Measurements from ENCODE around the gene ENSA. TPM values are rescaled to one million over a fixed set of nuclear protein-coding genes. Genes with fewer than 3 reads are reported as not detected.
"Not testable (repeated sequence)": the region's sequence is repeated elsewhere in the genome, so short reads cannot be mapped to it uniquely, and the experiment has no call there.

The ENSA gene, protein sequence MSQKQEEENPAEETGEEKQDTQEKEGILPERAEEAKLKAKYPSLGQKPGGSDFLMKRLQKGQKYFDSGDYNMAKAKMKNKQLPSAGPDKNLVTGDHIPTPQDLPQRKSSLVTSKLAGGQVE
- 152 and 244 TPM in 2 replicates for total RNA-seq

DNA sequence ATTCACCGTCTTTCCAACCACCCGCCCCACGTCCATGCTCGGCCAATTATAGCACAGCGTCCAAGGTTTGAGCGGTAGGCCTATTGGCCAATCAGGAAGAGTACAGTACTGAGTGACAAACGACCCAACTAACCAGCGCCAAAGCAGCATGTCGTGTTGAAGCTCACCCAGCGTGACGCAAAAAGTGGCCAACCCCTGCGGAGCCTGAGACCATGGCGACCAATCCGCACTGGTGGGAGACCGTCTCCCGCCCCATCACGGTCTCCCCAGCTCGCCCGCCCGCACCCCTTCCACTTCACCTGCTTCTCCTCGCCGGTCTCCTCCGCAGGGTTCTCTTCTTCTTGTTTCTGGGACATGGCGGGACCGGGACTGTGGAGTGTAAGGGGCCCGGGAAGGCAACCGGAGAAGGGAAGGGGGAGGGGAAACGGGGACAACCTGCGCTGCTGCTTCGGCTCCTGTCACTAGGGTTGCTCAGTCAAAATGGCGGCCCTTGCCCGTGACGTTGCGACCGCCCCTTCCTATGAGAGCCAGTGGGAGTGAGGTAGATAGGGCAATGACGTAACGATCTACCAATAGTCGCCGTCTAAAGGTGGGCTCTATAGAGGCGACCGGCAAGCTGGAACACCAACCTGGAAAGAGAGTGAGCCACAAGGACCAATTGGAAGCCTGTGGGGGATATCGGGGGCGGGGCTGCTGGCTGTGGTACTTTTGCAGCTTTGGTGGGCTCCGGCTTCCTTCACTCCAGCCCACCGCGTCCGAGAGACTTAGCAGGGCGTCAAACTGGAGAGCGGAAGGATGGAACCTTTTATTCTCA, at the start of gene ENSA:
TSS of gene ENSA (minus strand) at position 498 of the 814 bp plus-strand sequence. CDS start at position 356, 142 bp downstream.
- DNase-seq (ENCODE audit: extremely low read depth, low read depth, low spot score), result peak; percentile 97

DNA sequence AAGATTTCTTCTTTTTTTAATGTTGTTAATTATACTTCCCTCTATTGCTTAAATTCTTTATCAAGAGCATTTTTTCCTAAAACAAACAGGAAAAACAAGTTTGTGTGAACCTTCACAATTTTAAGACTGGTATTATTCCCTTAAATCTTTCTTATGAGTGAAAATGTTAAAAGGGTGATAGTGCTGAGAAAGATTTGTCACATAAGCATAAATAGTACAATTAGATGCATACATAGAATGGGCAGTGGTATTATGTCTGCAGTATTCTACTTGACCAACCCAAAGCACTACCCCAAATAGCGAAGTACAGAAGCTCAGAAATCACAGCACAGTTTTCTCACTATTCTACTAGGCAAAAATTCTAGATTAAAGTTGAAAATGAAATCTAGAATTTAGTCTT, 49.6 kb upstream of the ENSA start:
- no peak for DNase-seq (ENCODE audit: extremely low read depth, low read depth, low spot score)

DNA sequence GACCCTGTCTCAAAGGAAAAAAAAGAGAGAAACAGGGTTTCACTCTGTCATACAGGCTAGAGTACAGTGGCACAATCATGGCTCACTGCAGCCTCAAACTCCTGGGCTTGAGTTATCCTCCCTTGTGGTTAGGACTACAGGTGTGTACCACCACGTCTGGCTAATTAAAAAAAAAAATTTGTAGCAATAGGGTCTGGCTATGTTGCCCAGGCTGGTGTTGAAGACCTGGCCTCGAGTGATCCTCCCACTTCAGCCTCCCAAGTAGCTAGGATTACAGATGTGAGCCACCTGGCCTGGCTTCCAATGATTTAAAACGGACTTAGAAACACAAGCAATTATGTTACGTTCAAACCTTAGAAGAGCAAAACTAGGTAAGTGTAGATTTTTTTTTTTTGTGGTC, 45.5 kb upstream of the ENSA start:
- no peak for DNase-seq (ENCODE audit: extremely low read depth, low read depth, low spot score)

DNA sequence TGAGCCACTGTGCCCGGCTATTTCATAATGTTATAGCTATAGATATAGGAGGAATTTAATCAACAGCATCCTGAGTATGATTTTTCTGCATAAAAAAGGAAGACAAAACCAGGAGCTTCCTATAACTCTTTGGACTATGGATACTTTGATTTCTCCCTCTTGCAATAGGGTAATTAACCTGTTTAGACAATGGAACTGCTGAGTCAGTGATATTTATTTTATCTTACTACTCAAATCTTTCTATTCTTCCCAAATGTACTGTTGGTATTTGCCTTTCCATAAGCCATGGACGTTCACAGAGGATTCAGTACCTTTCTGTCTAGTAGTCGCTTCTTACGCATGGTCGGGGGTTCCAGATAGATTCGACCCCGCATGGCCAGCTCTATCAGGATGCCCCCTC, 33.9 kb upstream of the ENSA start:
- no peak for DNase-seq (ENCODE audit: extremely low read depth, low read depth, low spot score)

DNA sequence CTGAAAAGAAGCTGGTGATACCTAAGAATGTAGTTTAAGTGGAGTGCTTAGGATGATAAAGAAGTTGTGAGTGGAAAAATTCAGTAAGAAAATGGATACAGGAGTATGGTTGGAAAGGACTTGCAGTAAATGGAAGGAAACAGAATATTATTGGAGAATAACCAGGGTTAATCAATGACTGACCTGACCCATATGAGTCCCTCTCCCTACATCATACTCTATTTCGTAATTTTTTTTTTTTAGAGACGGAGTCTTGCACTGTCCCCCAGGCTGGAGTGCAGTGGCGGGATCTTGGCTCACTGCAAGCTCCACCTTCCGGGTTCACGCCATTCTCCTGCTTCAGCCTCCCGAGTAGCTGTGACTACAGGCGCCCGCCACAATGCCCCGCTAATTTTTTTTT, 33.4 kb upstream of the ENSA start:
- DNase-seq (ENCODE audit: extremely low read depth, low read depth, low spot score), result no peak

DNA sequence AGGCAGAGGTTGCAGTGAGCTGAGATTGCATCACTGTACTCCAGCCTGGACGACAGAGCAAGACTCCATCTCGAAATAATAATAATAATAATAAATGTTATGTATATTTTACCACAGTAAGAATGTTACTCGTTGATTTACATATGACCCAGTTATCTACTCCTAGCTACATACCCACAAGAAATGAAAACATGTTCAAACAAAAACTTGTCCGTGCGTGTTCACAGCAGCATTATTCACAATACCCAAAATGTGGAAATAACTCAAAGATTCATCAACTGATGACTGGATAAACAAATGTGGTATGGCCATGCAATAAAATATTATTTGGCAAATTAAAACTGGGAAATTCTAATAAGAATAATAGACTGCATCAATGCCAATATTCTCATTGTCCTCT, 31.7 kb upstream of the ENSA start:
- DNase-seq (ENCODE audit: extremely low read depth, low read depth, low spot score), result no peak

DNA sequence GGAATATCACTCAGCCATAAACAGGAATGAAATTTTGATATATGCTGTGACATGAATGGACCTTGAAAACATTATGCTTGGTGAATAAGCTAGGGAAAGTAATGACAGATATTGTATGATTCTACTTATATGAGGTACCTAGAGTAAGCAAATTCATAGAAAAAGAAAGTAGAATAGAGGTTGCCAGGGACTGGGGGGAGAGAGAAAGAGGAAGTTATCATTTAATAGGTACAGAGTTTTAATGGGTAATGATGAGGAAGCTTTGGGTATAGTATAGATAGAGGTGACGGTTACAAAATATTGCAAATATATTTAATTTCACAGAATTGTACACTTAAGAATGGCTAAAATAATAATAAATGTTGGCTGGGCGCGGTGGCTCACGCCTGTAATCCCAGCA, 31.2 kb upstream of the ENSA start:
- DNase-seq (ENCODE audit: extremely low read depth, low read depth, low spot score), result no peak

DNA sequence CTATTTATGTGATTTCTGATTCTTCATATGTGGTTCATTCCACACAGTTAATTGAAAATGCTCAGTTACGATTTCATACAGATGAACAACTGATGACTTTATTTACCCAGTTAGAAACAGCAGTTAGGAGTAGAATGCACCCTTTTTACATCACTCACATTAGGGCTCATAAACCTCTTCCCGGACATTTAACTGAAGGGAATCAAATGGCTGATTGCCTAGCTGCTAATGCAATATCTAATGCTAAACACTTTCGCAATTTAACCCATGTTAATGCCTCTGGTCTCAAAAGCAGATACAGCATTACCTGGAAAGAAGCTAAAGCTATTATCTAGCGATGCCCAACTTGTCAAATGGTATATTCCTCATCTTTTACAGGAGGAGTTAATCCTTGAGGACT, 27.7 kb upstream of the ENSA start:
- DNase-seq (ENCODE audit: extremely low read depth, low read depth, low spot score), result not testable (repeated sequence)

DNA sequence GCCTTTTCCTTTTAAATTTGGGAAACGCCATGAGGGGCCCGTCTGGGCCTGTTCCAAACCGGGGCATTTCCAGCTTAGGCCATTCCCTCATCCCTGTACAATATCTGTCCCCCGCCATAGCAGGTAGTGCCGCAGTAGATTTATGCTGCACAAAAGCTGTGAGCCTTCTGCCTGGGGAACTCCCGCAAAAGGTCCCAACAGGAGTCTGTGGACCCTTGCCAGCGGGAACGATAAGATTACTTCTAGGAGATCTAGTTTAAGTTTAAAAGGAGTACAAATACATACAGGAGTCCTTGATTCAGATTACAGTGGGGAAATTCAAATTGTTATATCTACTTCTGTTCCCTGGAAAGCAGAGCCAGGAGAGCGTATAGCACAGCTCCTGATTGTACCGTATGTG, 25.2 kb upstream of the ENSA start:
- DNase-seq (ENCODE audit: extremely low read depth, low read depth, low spot score), result not testable (repeated sequence)

DNA sequence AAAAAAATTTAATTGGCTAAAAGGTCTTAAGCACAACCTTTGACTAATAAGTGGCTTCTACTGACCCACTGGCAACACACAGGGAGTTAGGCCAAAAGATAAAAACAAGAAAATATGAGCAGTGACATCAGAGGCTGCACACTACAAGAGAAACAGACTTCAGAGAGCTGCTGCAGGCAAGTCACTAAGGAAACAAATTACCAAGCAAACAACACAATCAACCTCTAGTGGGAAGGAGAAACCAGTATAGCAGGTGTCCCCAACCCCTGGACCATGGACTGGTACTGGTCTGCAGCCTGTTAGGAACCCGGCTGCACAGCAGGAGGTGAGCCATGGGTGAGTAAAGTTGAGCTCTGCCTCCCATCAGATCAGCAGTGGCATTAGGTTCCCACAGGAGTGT, 20.8 kb upstream of the ENSA start:
- DNase-seq (ENCODE audit: extremely low read depth, low read depth, low spot score), result no peak

DNA sequence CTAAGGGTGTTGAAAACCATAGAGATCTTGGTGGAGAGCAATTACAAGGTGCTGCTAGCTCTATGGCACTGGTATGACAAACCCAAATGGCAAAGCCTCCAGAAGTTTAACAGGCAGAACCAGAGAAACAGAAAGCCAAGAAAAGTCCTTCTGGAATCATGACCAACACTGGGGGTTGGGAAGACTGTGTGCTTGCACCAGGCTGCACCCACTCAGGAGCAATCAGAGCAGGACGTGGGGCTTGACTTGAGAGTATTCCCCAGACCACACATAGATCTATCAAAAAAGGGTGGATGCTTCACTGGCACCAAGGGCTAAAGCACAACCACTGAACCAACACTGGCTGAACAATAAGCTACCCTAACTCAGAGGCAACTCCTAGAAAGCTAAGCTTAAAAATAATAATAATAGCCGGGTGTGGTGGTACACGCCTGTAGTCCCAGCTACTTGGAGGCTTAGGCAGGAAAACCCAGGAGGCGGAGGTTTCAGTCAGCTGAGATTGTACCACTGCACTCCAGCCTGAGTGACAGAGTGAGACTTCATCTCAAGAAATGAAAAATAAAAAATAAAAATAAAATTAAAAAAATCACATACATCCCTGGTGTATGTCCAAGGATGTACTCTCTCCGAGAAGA, 20.1 kb upstream of the ENSA start:
- DNase-seq (ENCODE audit: extremely low read depth, low read depth, low spot score), result no peak

DNA sequence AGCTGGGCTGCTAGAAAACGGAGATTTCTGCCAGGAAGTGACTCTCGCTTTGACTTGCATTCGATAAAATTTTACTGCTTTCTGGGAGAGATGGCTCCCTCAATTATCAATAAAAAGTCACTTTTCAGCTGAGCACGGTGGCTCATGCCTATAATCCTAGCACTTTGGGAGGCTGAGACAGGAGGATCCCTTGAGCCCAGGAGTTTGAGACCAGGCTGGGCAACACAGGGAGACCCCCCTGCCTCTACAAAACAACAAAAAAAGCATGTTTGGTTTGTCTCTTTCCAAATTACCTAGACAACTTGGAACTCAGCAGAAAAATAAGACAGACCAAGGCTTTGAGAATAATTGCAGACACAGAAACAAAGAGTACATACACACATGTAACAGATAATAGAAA, 12.9 kb upstream of the ENSA start:
- no peak for DNase-seq (ENCODE audit: extremely low read depth, low read depth, low spot score)

DNA sequence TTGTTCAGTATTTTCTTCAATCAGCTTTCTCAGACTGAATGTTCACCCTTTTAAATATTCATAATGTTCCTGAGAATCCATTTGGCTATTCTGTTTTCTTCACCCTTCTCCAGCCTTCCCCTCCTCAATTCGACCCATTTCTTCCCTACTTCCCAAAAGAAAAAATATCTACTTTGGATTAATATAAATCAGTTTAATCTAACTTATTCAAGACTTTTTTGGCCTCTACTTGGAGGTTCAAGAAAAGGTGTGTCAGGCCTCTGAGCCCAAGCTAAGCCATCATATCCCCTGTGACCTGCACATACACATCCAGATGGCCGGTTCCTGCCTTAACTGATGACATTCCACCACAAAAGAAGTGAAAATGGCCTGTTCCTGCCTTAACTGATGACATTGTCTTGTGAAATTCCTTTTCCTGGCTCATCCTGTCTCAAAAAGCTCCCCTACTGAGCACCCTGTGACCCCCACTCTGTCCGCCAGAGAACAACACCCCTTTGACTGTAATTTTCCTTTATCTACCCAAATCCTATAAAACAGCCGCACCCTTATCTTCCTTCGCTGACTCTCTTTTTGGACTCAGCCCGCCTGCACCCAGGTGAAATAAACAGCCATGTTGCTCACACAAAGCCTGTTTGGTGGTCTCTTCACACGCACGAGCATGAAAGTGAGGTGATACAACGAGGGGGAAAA, 11.9 kb upstream of the ENSA start:
- not testable (repeated sequence) for DNase-seq (ENCODE audit: extremely low read depth, low read depth, low spot score)

DNA sequence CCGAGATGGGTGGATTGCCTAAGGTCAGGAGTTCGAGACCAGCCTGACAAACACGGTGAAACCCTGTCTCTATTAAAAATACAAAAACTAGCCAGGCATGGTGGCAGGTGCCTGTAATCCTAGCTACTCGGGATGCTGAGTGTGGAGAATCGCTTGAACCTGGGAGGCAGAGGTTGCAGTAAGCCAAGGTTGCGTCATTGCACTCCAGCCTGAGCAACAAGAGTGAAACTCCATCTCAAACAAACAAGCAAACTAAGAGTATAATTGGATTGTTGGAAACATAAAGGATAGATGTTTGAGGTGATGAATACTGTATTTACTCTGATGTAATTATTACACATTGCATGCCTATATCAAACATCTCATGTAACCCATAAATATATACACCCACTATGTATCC, 9.0 kb upstream of the ENSA start:
- not testable (repeated sequence) for DNase-seq (ENCODE audit: extremely low read depth, low read depth, low spot score)

DNA sequence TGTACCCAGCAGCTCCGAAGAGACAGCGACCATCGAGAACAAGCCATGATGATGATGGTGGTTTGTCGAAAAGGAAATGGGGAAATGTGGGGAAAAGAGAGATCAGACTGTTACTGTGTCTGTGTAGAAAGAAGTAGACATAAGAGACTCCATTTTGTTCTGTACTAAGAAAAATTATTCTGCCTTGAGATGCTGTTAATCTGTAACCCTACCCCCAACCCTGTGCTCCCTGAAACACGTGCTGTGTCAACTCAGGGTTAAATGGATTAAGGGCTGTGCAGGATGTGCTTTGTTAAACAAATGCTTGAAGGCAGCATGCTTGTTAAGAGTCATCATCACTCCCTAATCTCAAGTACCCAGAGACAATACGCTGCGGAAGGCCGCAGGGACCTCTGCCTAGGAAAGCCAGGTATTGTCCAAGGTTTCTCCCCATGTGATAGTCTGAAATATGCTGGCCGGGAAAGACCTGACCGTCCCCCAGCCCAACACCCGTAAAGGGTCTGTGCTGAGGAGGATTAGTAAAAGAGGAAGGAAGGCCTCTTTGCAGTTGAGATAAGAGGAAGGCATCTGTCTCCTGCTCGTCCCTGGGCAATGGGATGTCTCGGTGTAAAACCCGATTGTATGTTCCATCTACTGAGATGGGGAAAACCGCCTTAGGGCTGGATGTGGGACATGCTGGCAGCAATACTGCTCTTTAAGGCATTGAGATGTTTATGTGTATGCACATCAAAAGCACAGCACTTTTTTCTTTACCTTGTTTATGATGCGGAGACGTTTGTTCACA, 5.6 kb upstream of the ENSA start:
- not testable (repeated sequence) for DNase-seq (ENCODE audit: extremely low read depth, low read depth, low spot score)

DNA sequence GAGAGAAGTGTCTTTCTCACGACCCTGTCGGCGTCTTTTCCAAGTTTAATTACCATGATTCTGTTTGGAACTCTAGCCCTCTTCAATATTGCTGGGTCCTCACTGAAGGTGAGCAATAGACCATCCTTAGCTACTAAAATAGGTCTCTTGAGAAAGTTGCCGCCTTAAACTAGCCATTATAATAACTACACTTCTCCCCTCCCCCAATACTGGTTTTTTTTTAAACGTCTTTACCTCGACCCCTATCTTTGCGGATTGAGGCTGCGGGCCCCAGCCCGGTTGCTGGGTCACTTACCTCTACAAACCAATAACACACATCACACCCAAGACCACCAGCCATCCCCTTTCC, 672 bp downstream of the ENSA start:
- no peak for DNase-seq (ENCODE audit: extremely low read depth, low read depth, low spot score)

DNA sequence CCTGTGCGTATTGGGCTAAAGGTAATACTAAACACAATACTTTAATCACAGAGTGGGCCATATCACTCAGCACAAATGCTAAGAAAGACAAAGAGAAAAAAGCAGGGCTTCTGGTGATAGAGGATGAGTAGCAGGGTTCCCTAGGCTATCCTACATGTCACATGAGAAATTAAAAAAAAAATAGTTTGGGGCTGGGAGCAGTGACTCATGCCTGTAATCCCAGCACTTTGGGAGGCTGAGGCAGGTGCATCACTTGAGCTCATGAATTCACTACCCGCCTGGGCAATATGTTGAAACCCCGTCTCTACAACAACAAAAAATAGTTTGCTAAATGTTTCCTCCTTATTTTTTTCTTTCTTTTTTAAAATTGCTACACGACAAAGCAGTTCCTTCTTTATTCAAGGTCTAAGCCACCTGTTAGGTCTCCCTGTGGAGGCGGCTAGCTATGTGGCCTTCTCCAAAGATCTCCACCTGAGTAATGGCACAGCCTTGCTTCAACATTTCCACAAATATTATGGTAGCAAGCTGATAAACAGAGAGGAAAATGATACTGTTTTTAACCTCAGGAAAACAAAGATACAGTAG, 1.5 kb downstream of the ENSA start:
- DNase-seq (ENCODE audit: extremely low read depth, low read depth, low spot score), result no peak

DNA sequence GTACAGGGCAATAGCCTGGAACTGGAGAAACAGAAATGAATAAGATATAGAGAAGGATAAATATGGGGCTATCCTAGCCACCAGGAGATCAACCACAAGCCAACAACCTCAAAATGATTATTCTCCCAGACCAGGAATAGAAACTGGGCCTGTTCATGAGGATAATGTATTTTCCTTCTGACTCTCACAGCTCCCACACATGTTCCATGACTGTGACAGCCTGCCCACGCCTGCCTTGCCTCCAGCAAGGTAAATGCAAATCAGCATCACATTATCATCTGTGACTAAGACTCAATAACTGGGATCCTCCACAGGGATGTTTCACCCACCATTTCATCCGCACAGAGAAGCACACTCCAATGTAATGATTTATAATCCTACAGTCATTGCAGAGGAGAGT, 3.3 kb downstream of the ENSA start:
- no peak for DNase-seq (ENCODE audit: extremely low read depth, low read depth, low spot score)

DNA sequence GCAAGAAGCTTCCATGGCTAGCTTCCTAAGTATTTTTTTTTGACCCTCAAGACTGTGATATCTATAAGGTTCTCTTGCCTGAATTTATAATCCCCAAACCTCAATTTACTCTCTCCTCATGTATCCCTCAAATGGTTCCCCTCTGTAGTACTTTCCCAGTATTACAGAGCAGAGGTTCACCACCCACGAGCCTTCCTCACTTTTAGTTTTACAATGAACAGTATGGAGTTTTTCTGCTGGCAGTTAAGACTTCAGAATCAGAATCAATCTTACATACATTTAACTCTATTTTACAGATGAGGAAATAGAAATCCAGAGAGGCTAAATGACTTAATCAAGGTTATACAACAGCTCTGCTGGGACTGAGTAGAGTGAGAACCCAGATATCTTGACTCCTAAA, 4.9 kb downstream of the ENSA start:
- not testable (repeated sequence) for DNase-seq (ENCODE audit: extremely low read depth, low read depth, low spot score)

DNA sequence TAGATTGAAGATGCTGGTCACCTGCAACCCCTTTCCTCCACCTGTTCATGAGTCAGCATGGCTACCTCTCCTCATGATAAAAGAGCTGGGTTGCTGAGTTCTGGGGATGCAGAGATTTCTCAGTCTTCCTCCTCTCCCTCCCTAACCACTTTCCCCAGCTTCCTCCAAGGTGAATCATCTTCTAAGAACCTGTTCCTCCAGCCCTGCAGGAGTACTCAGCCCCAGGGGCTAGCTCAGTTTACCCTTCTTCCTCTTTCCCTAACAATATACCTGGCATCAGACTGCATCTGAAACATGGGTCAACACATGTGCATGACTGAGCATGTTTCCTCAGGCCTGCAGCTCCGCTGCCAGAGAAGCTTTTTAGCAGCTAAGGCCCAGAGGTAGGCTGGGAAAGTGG, 5.3 kb downstream of the ENSA start:
- not testable (repeated sequence) for DNase-seq (ENCODE audit: extremely low read depth, low read depth, low spot score)

Measured in glomerular endothelial cell (primary cell).